ENCODE measurements around the gene ABHD17A. TPM values are rescaled to one million over a fixed set of nuclear protein-coding genes. Genes with fewer than 3 reads are reported as not detected.
"Not testable (repeated sequence)": the region's sequence is repeated elsewhere in the genome, so short reads cannot be mapped to it uniquely, and the experiment has no call there.

ABHD17A gene
- total RNA-seq, 1 experiment from 2014 or later = 102 TPM

- Histone ChIP-seq H3K36me3 (ENCODE audit: low read depth, low read length) (no peaks in the 10 kb centered on the region), H3K4me3 (ENCODE audit: low read length) (no peak overlapping the region), H3K9me2 (replicated peaks; ENCODE audit: low read length) (no peaks in the 10 kb centered on the region), H3K27me3 (ENCODE audit: low read length) (no peaks in the 10 kb centered on the region), H3K9ac (ENCODE audit: low read length) (no peak overlapping the region), H3K4me2 (ENCODE audit: low read length) (no peak overlapping the region), H3K9me3 (ENCODE audit: low read length) (no peaks in the 10 kb centered on the region), H3K79me2 (ENCODE audit: low read length) (peaks cover 1% of the 10 kb centered on the region), H3K27ac (ENCODE audit: low read length) (no peak overlapping the region), H4K20me1 (ENCODE audit: low read length) (no peaks in the 10 kb centered on the region), H2AFZ (ENCODE audit: low read length) (no peak overlapping the region), H3F3A (ENCODE audit: low read length, unreplicated experiment) (no peaks in the 10 kb centered on the region), H3K4me1 (ENCODE audit: insufficient read depth, low read length) (no peaks in the 10 kb centered on the region)
- intact Hi-C loops (cut with micrococcal nuclease) = no loop called here
- ATAC-seq (no peak), DNase-seq (no peak)
- CTCF ChIA-PET = no interaction called here
- TF ChIP-seq EZH2 (IDR thresholded peaks at IDR 0.05; ENCODE audit: low read length, unreplicated experiment) = no peak
- TF ChIP-seq, protein P1, sequence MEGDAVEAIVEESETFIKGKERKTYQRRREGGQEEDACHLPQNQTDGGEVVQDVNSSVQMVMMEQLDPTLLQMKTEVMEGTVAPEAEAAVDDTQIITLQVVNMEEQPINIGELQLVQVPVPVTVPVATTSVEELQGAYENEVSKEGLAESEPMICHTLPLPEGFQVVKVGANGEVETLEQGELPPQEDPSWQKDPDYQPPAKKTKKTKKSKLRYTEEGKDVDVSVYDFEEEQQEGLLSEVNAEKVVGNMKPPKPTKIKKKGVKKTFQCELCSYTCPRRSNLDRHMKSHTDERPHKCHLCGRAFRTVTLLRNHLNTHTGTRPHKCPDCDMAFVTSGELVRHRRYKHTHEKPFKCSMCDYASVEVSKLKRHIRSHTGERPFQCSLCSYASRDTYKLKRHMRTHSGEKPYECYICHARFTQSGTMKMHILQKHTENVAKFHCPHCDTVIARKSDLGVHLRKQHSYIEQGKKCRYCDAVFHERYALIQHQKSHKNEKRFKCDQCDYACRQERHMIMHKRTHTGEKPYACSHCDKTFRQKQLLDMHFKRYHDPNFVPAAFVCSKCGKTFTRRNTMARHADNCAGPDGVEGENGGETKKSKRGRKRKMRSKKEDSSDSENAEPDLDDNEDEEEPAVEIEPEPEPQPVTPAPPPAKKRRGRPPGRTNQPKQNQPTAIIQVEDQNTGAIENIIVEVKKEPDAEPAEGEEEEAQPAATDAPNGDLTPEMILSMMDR (conservative IDR thresholded peaks at IDR 0.05; ENCODE audit: low read depth, low read length) = no peak
- no peak for TF ChIP-seq EZH2phosphoT487 (IDR thresholded peaks at IDR 0.05; ENCODE audit: borderline replicate concordance, low read length)
- BruUV-seq (replicated peaks) = no TSS peak
- POLR2A ChIA-PET (ENCODE audit: unreplicated experiment) = no interaction called here
Observed at GRCh38 chr19:1889907-1890306, 4.6 kb upstream of the ABHD17A start.

DNA sequence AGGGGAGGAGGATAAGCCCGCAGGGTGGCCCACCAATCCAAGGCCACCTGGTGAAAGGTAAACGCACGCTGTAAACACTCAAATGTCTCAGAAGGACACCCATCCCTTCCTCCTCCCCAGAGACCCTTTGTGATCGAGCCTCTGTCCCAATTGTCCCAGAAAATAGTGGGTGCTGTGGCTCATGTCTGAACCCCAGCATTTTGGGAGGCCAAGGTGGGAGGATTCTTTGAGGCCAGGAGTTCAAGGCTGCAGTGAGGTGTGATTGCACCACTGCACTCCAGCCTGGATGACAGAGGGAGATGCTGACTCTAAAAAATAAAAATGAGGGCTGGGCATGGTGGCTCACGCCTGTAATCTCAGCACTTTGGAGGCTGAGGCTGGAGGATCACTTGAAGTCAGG, 3.1 kb upstream of the ABHD17A start:
- ATAC-seq (no peak), DNase-seq (no peak)
- Histone ChIP-seq H3K9me3 (ENCODE audit: low read length) (no peaks in the 10 kb centered on the region), H3K27ac (ENCODE audit: low read length) (no peak overlapping the region), H3K4me3 (ENCODE audit: low read length) (no peak overlapping the region), H3K4me1 (ENCODE audit: insufficient read depth, low read length) (peaks cover 8% of the 10 kb centered on the region), H4K20me1 (ENCODE audit: low read length) (peaks cover 12% of the 10 kb centered on the region; the same call in 1 of the 2 replicates), H3K4me2 (ENCODE audit: low read length) (no peak overlapping the region), H3F3A (ENCODE audit: low read length, unreplicated experiment) (no peaks in the 10 kb centered on the region), H3K79me2 (ENCODE audit: low read length) (peaks cover 16% of the 10 kb centered on the region), H3K9me2 (replicated peaks; ENCODE audit: low read length) (no peaks in the 10 kb centered on the region), H3K36me3 (ENCODE audit: low read depth, low read length) (no peaks in the 10 kb centered on the region), H3K27me3 (ENCODE audit: low read length) (no peaks in the 10 kb centered on the region), H3K9ac (ENCODE audit: low read length) (no peak overlapping the region), H2AFZ (ENCODE audit: low read length) (no peak overlapping the region)
- ChIA-PET CTCF (no interaction called here), POLR2A (ENCODE audit: unreplicated experiment) (no interaction called here)
- no peak for TF ChIP-seq EZH2 (IDR thresholded peaks at IDR 0.05; ENCODE audit: low read length, unreplicated experiment)
- TF ChIP-seq EZH2phosphoT487 (IDR thresholded peaks at IDR 0.05; ENCODE audit: borderline replicate concordance, low read length) = no peak
- TF ChIP-seq, protein P1 (conservative IDR thresholded peaks at IDR 0.05; ENCODE audit: low read depth, low read length) = no peak
- BruUV-seq (replicated peaks) = no TSS peak
- intact Hi-C loops (cut with micrococcal nuclease) = no loop called here

DNA sequence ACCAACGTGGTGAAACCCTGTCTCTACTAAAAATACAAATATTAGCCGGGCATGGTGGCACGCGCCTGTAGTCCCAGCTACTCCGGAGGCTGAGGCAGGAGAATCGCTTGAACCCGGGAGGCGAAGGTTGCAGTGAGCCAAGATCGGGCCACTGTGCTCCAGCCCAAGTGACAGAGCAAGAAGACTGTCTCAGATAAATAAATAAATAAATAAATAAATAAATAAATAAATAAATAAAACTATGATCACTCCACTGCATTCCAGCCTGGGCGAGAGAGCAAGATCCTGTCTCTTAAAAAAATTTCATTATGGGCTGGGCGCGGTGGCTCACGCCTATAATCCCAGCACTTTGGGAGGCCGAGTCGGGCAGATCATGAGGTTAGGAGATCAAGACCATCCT, 1.1 kb upstream of the ABHD17A start:
- H3K36me3 ChIP-seq (ENCODE audit: low read depth, low read length); H3K27ac ChIP-seq (ENCODE audit: low read length); BruUV-seq (replicated peaks); H3K4me1 ChIP-seq (ENCODE audit: insufficient read depth, low read length); H3K27me3 ChIP-seq (ENCODE audit: low read length); intact Hi-C loops (cut with micrococcal nuclease); H3K9me3 ChIP-seq (ENCODE audit: low read length); H3K4me3 ChIP-seq (ENCODE audit: low read length); DNase-seq; H3F3A ChIP-seq (ENCODE audit: low read length, unreplicated experiment); ATAC-seq; H3K9me2 ChIP-seq (replicated peaks; ENCODE audit: low read length); H3K9ac ChIP-seq (ENCODE audit: low read length); CTCF ChIA-PET; H3K4me2 ChIP-seq (ENCODE audit: low read length); H2AFZ ChIP-seq (ENCODE audit: low read length); POLR2A ChIA-PET (ENCODE audit: unreplicated experiment): not testable (repeated sequence)
- H4K20me1 ChIP-seq (ENCODE audit: low read length) = peaks cover 14% of the 10 kb centered on the region; the same call in 1 of the 2 replicates
- H3K79me2 ChIP-seq (ENCODE audit: low read length) = peaks cover 33% of the 10 kb centered on the region

Measured in PC-3 (cell line).